ENCODE data around the gene COX4I2. TPM values are rescaled to one million over a fixed set of nuclear protein-coding genes. Genes with fewer than 3 reads are reported as not detected.

COX4I2 gene
- total and polyA plus RNA-seq, 2 of the 8 experiments (the other 6 are each of a cell fraction or from before 2014, with no cell fraction given) = 0.26 TPM; not detected in 1

- TF ChIP-seq EGR1 (IDR thresholded peaks at IDR 0.05; ENCODE audit: borderline replicate concordance, low read depth, low read length) = no peak
- TF ChIP-seq RNF2 (IDR thresholded peaks at IDR 0.05; ENCODE audit: borderline replicate concordance, low read depth, low read length, missing control alignments, poor library complexity, severe bottlenecking) = no peak
Measured at GRCh38 chr20:31595380-31595653, 42.4 kb upstream of the COX4I2 start (continued).

Data from H1 (cell line).